IMR-90 (cell line): ENCODE results near the gene CEP95. TPM values are rescaled to one million over a fixed set of nuclear protein-coding genes. Genes with fewer than 3 reads are reported as not detected.

Experiments used
- ATAC-seq: fragments of 200-7000 bp; cut with Tn5 transposase; 2 replicates; pipeline ENCODE4 v1.9.1; 2020; ENCODE audit warnings: low read depth, mild to moderate bottlenecking, moderate library complexity
- BruUV-seq: library from RNA; stranded (reverse); fragments of 400-500 nt; replicated peaks from 2 replicates; lab custom pipeline; 2021; lab: Mats Ljungman, UMichigan
- CTCF ChIA-PET: fragments of 300-600 bp; formaldehyde crosslinking; extraction: SDS; loops from one replicate; lab custom pipeline; 2021; ENCODE audit warnings: antibody characterized with exemption; lab: Yijun Ruan, JAX
- POLR2A ChIA-PET: fragments of 300-600 bp; sonication (Branson Sonifier 250); formaldehyde crosslinking; loops from one replicate; lab custom pipeline; 2022; ENCODE audit warnings: antibody characterized with exemption; ENCODE audit not compliant: unreplicated experiment; lab: Charles Lee
- DNase-seq: peaks from one replicate; pipeline ENCODE4 v3.0.0; 2013
- H2AFZ ChIP-seq: replicated peaks from 2 replicates; pipeline ENCODE3; 2013; ENCODE audit warnings: low read length, mild to moderate bottlenecking; ENCODE audit not compliant: poor library complexity
- H2AK5ac ChIP-seq: 2 replicates; pipeline ENCODE4 v1.6.1; 2013; ENCODE audit warnings: low read depth, low read length, inconsistent platforms
- H2AK9ac ChIP-seq: replicated peaks from 2 replicates; pipeline ENCODE3; 2013; ENCODE audit warnings: mild to moderate bottlenecking, low read depth, low read length, moderate library complexity; ENCODE audit not compliant: poor library complexity
- H2BK120ac ChIP-seq: 2 replicates; pipeline ENCODE4 v1.6.1; 2013; ENCODE audit warnings: low read depth, low read length, inconsistent platforms
- H2BK15ac ChIP-seq: 3 replicates; pipeline ENCODE4 v1.6.1; 2013; ENCODE audit warnings: low read depth, low read length, inconsistent platforms
- H2BK20ac ChIP-seq: 2 replicates; pipeline ENCODE4 v1.6.1; 2013; ENCODE audit warnings: low read depth, mild to moderate bottlenecking, inconsistent platforms, low read length, moderate library complexity
- H2BK5ac ChIP-seq: 2 replicates; pipeline ENCODE4 v1.6.1; 2013; ENCODE audit warnings: mild to moderate bottlenecking, low read depth, low read length, inconsistent platforms; ENCODE audit not compliant: poor library complexity, severe bottlenecking
- H3K14ac ChIP-seq: replicated peaks from 2 replicates; pipeline ENCODE4 v1.6.1; 2013; ENCODE audit warnings: low read depth, low read length, inconsistent platforms
- H3K18ac ChIP-seq: 2 replicates; pipeline ENCODE4 v1.6.1; 2013; ENCODE audit warnings: low read depth, low read length, control low read depth
- H3K23ac ChIP-seq: 2 replicates; pipeline ENCODE4 v1.6.1; 2013; ENCODE audit warnings: low read depth, low read length, inconsistent platforms
- H3K27ac ChIP-seq: 2 replicates; pipeline ENCODE4 v1.5.1; 2013; ENCODE audit warnings: mild to moderate bottlenecking, control low read depth, low read length; ENCODE audit not compliant: insufficient read depth
- H3K27me3 ChIP-seq: 2 replicates; pipeline ENCODE4 v1.6.1; 2013; ENCODE audit warnings: low read length; ENCODE audit not compliant: control insufficient read depth, insufficient read depth
- H3K36me3 ChIP-seq: 2 replicates; pipeline ENCODE4 v1.6.1; 2013; ENCODE audit warnings: low read length, mixed read lengths; ENCODE audit not compliant: control insufficient read depth, insufficient read depth
- H3K4ac ChIP-seq: 2 replicates; pipeline ENCODE4 v1.6.1; 2013; ENCODE audit warnings: low read depth, low read length, inconsistent platforms
- H3K4me1 ChIP-seq: 2 replicates; pipeline ENCODE4 v1.6.1; 2013; ENCODE audit warnings: low read length, mixed read lengths; ENCODE audit not compliant: control insufficient read depth, insufficient read depth
- H3K4me2 ChIP-seq: 2 replicates; pipeline ENCODE4 v1.6.1; 2013; ENCODE audit warnings: low read depth, mild to moderate bottlenecking, control low read depth, low read length, moderate library complexity
- H3K4me3 ChIP-seq: 2 replicates; pipeline ENCODE4 v1.5.1; 2013; ENCODE audit warnings: low read depth, mild to moderate bottlenecking, control low read depth, low read length, moderate library complexity; ENCODE audit not compliant: insufficient read depth
- H3K56ac ChIP-seq: 2 replicates; pipeline ENCODE4 v1.6.1; 2013; ENCODE audit warnings: low read length, inconsistent platforms; ENCODE audit not compliant: insufficient read depth; ENCODE audit errors: extremely low read depth
- H3K79me1 ChIP-seq, 2 experiments: 2 replicates each; pipeline ENCODE4 v1.6.1; 2013; ENCODE audit warnings: low read length in 2 of 2, inconsistent platforms in 1 of 2, low read depth in 1 of 2
- H3K9ac ChIP-seq: 2 replicates; pipeline ENCODE4 v1.6.1; 2013; ENCODE audit warnings: low read depth, low read length, control low read depth
- H3K9me1 ChIP-seq: 2 replicates; pipeline ENCODE4 v1.6.1; 2013; ENCODE audit warnings: low read length, inconsistent platforms; ENCODE audit not compliant: insufficient read depth
- H3K9me3 ChIP-seq: 2 replicates; pipeline ENCODE4 v1.6.1; 2013; ENCODE audit warnings: low read length; ENCODE audit not compliant: control insufficient read depth, insufficient read depth
- H4K20me1 ChIP-seq: 2 replicates; pipeline ENCODE4 v1.6.1; 2013; ENCODE audit warnings: low read length, inconsistent platforms; ENCODE audit not compliant: insufficient read depth
- H4K5ac ChIP-seq: 2 replicates; pipeline ENCODE4 v1.6.1; 2013; ENCODE audit warnings: mild to moderate bottlenecking, low read depth, low read length, control low read depth
- H4K8ac ChIP-seq, 2 experiments: 2 replicates each; pipeline ENCODE4 v1.6.1; 2013; ENCODE audit warnings: low read depth in 2 of 2, low read length in 2 of 2, control low read depth in 1 of 2, inconsistent platforms in 1 of 2
- H4K91ac ChIP-seq: 2 replicates; pipeline ENCODE4 v1.6.1; 2013; ENCODE audit warnings: low read depth, low read length, inconsistent platforms; ENCODE audit not compliant: insufficient read depth
- CEBPB ChIP-seq: IDR thresholded peaks from 2 replicates; pipeline ENCODE4 v1.6.1; 2012; ENCODE audit warnings: low read depth, low read length, improper control_type of control experiment
- FOS ChIP-seq: fragments of 150-350 bp; IDR thresholded peaks from 2 replicates; pipeline ENCODE4 v1.6.1; 2016; ENCODE audit warnings: low read depth, low read length
- POLR2A ChIP-seq: IDR thresholded peaks from 2 replicates; pipeline ENCODE4 v1.6.1; 2012; ENCODE audit warnings: mild to moderate bottlenecking, low read depth, low read length
- WGBS, 2 experiments: methylation state at CpG; one replicate each; pipeline versions ENCODE4 v1.1.5 to v1.1.7; 2013; ENCODE audit warnings: missing lambda C conversion rate in 2 of 2; ENCODE audit not compliant: insufficient read length in 1 of 2; ENCODE audit errors: extremely low coverage in 2 of 2; 5-methylcytosine and 5-hydroxymethylcytosine counted together
- dilution Hi-C: fragments of 300-500 bp; cut with HindIII; formaldehyde crosslinking; loops from one replicate; pipeline ENCODE4 v1.14.3; 2018; ENCODE audit warnings: low sequenced_read_pairs; ENCODE audit not compliant: unreplicated experiment
- in situ Hi-C: fragments of 300-500 bp; cut with MboI; formaldehyde crosslinking; loops from 3 replicates; pipeline ENCODE4 v1.14.3; 2019; ENCODE audit warnings: low sequenced_read_pairs, inconsistent platforms, mixed read lengths
- intact Hi-C: fragments of 100-400 bp; cut with micrococcal nuclease; formaldehyde crosslinking; loops from 2 replicates; pipeline ENCODE4 v1.10.0; 2022
- polyA plus RNA-seq, 3 experiments: library from polyadenylated mRNA; depleted of rRNA; stranded (reverse); fragments of >200 nt; gene quantifications; 2 replicates each; pipeline ENCODE4 v1.2.3, GENCODE V29; 2012; ENCODE audit warnings: low replicate concordance in 1 of 3
- total RNA-seq: library from RNA; depleted of rRNA; stranded (reverse); fragments of >200 nt; gene quantifications from 2 replicates; pipeline ENCODE4 v1.2.3, GENCODE V29; 2012
- TF ChIP-seq, protein P1 (sequence below): fragments of 150-350 bp; IDR thresholded peaks from 2 replicates; pipeline ENCODE4 v1.6.1; 2016; ENCODE audit warnings: low read depth, mild to moderate bottlenecking, low read length, moderate library complexity, borderline replicate concordance

CEP95 gene
- total and polyA plus RNA-seq, 2 of the 4 experiments (the other 2 are of a cell fraction): 6.1 to 13.6 TPM

DNA sequence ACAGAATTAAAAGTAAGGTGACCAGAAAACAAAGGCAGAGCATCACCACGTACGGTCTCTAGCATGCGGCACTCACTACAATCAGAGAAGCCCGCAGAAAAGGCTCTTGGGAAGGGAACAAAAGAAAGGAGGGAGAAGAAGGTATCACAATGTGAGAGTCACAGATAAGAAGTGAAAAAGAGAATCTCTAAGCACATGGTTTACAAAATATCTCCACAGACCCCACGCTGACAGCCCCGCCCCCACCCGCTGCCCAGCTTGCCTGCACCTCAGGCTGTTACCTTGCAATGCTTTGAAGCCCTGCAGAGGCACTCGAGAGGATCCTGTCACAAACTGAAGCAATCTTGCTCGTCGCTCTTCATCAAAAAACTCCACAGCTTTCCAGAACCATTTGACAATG lies 40.5 kb downstream of the CEP95 start:
- H2BK15ac ChIP-seq: no peak overlapping the region
- H3K56ac ChIP-seq: no peak overlapping the region
- in situ Hi-C loops: no loop called here
- H4K8ac ChIP-seq: no peak overlapping the region
- no peaks in the 10 kb centered on the region for H3K9me3 ChIP-seq
- H3K9ac ChIP-seq: no peak overlapping the region
- intact Hi-C loops: no loop called here
- peaks cover 36 to 44% of the 10 kb centered on the region in 2 experiments for H3K79me1 ChIP-seq
- H3K4me2 ChIP-seq: no peak overlapping the region
- H3K14ac ChIP-seq: no peak overlapping the region
- H2AK5ac ChIP-seq: no peak overlapping the region
- no peaks in the 10 kb centered on the region for H3K9me1 ChIP-seq
- peaks cover 50% of the 10 kb centered on the region for H4K20me1 ChIP-seq
- no peak overlapping the region for H3K23ac ChIP-seq
- no peak overlapping the region for H3K27ac ChIP-seq
- WGBS, 2 experiments: no CpG with 5 or more reads among the region's 10 CpGs
- H3K18ac ChIP-seq: no peak overlapping the region
- no peak overlapping the region for H2BK20ac ChIP-seq
- no peaks in the 10 kb centered on the region for H3K4me1 ChIP-seq
- ChIA-PET CTCF (no interaction called here), POLR2A (no interaction called here)
- no TSS peak for BruUV-seq
- no peak overlapping the region for H4K5ac ChIP-seq
- H2AK9ac ChIP-seq: no peak overlapping the region
- no peak overlapping the region for H2BK5ac ChIP-seq
- no peak overlapping the region for H3K4me3 ChIP-seq
- H4K91ac ChIP-seq: no peak overlapping the region
- dilution Hi-C loops: no loop called here
- peaks cover 45% of the 10 kb centered on the region for H3K36me3 ChIP-seq
- no peak overlapping the region for H2AFZ ChIP-seq
- H3K27me3 ChIP-seq: no peaks in the 10 kb centered on the region
- ATAC-seq: no peak
- H3K4ac ChIP-seq: no peak overlapping the region
- no peak overlapping the region for H2BK120ac ChIP-seq
- no peak for DNase-seq
- TF ChIP-seq CEBPB: no peak
- no peak for TF ChIP-seq FOS
- TF ChIP-seq, protein P1, sequence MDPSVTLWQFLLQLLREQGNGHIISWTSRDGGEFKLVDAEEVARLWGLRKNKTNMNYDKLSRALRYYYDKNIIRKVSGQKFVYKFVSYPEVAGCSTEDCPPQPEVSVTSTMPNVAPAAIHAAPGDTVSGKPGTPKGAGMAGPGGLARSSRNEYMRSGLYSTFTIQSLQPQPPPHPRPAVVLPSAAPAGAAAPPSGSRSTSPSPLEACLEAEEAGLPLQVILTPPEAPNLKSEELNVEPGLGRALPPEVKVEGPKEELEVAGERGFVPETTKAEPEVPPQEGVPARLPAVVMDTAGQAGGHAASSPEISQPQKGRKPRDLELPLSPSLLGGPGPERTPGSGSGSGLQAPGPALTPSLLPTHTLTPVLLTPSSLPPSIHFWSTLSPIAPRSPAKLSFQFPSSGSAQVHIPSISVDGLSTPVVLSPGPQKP: no peak
- no peak for TF ChIP-seq POLR2A
